Stimulated activated CD8-positive, alpha-beta memory T cell treated with anti-CD3 and anti-CD28 coated beads, Interleukin-15, amount 100 ng/mL, for 48 hours (primary cell): ENCODE results near the gene NF2.
"Not testable (repeated sequence)": the region's sequence is repeated elsewhere in the genome, so short reads cannot be mapped to it uniquely, and the experiment has no call there.

Experiments used
- DNase-seq, 2 donors: peaks; one replicate each; pipeline ENCODE4 v3.0.0-alpha.2; 2020; ENCODE audit warnings: low read depth in 2 of 2

The NF2 gene

DNA sequence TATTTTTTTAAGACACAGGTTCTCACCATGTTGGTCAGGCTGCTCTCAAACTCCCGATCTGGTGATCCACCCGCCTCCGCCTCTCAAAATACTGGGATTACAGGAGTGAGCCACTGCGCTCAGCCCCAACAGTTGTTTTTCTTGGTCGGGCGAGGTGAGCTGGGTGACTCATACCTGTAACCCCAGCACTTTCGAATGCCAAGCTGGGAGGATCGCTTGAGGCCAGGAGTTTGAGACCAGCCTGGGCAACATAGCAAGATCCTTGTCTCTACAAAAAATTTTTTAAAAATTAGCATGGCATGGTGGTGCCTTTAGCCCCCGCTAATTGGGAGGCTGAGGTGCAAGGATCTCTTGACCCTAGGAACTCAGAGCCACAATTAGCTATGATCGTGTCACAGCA, 7.0 kb upstream of the NF2 start:
- DNase-seq = no peak

DNA sequence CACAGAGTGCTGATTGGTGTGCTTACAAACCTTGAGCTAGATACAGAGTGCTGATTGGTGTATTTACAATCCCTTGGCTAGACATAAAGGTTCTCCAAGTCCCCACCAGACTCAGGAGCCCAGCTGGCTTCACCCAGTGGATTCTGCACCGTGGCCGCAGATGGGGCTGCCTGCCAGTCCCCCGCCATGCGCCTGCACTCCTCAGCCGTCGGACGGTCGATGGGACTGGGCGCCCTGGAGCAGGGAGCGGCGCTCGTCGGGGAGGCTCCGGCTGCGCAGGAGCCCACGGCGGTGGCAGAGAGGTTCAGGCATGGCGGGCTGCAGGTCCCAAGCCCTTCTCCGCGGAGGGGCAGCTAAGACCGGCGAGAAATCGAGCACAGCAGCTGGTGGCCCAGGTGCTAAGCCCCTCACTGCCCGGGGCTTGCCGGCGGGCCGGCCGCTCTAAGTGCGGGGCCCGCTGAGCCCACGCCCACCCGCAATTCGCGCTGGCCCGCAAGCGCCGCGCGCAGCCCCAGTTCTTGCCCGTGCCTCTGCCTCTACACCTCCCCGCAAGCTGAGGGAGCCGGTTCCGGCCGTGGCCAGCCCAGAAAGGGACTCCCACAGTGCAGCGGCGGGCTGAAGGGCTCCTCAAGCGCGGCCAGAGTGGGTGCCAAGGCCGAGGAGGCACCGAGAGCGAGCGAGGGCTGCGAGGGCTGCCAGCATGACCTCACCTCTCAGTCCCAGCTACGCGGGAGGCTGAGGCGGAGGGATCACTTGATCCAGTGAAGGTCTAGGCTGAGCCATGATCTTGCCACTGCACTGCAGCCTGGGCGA, 5.4 kb upstream of the NF2 start:
- not testable (repeated sequence) for DNase-seq

DNA sequence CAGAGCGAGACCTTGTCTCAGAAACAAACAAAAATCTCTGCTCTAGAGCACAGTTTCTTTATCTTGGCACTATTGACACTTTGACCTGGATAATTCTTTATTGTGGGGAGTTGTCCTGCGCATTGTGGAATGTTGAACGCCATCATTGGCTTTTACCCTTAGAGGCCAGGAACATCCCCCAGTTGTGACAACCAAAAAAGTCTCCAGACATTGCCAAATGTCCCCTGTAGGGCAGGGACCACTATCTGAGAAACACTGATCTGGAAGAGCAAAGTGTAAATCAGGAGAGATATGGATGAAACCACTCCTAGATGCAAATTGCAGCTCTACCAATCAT, 4.8 kb upstream of the NF2 start:
- no peak for DNase-seq

DNA sequence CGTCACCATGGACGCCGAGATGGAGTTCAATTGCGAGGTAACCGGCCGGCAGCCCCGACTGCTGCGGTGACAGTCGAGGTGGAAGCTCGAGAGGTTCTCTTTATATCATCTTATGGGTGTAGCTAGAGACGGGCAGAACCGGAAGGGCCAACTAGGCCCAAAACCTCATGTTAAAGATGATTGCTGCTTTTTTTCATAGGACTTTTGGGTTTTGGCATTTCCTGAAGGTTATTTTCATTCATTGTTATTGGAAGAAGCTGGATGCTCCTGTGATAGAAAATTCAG, 585 bp downstream of the NF2 start:
- DNase-seq = peak in 1 of 2 donors; percentile 7

DNA sequence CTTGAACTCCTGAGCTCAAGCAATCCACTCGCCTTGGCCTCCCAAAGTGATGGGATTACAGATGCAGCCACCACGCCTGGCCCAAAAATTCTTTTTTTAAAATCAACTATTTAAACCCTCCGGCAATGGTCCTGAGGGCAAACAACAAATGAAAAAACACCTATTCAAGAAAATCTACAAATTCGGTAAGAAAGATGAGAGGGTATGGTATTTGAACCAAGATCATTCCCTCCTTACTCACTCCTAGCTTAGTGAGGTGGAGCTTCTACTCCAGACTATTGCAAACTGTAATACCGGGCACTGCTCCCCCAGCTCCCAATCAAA, 2.1 kb downstream of the NF2 start:
- no peak for DNase-seq

DNA sequence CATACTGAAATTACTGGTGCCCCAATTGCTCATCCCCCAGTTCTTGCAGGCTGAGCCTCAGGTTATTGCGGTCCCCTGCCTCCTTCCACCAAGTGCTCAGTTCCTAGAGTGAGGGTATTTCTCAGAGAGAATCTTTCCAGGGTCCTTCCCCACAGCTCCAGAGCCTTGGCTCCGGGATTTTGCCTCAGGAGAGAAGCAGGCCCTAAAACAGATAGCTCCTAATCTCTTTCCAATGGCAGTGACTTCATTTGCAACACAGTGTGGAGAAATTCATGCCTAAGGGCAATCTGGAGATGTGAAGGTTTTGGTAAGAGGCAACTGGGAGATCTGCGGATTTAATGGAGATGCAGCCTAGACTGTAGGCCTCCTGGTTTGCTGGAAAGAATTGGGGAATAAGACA, 2.9 kb downstream of the NF2 start:
- DNase-seq = no peak

DNA sequence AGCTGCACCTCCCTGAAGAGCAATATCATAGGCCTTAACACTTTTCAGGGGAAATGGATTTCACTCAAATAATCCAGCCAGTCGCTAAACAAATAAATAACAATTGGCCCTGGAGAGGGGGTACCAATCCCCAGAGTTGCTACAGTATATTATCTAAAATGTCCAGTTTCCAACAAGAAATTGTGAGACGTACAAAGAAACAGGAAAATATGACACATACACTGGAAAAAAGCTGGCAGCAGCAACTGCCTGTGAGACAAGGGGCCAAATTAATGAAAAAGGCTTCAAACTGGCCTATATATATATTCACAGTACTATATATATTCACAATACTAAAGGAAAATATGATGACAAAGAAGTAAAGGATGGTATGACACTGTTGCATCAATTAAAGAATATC, 4.0 kb downstream of the NF2 start:
- no peak for DNase-seq

DNA sequence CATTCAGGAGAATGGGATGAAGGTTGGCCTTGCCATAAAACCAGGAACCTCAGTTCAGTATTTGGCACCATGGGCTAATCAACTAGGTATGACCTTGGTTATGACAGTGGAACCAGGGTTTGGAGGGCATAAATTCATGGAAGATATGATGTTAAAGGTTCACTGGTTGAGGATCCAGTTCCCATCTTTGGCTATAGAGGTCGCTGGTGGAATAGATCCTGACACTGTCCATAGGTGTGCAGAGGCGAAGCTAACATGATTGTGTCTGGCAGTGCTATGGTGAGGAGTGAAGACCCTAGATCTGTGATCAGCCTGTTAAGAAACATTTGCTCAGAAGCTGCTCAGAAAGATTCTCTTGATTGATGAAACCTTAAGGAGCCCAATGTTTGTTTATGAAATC, 5.7 kb downstream of the NF2 start:
- no peak for DNase-seq

DNA sequence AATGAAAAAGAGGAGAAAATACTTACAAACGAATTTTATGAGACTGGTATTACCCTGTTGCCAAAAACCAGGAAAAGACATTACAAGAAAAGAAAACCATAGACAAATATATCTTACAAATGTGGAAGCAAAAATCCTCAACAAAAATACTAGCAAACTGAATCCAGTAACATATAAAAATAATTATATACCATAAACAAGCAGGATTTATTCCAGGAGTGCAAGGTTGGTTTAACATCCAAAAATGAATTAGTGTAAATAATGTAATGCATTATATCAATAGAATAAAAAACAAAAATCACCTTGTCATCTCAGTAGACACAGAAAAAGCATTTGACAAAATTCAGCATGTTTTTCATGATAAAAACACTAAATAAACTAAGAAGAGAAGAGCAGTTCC, 7.3 kb downstream of the NF2 start:
- DNase-seq = no peak

DNA sequence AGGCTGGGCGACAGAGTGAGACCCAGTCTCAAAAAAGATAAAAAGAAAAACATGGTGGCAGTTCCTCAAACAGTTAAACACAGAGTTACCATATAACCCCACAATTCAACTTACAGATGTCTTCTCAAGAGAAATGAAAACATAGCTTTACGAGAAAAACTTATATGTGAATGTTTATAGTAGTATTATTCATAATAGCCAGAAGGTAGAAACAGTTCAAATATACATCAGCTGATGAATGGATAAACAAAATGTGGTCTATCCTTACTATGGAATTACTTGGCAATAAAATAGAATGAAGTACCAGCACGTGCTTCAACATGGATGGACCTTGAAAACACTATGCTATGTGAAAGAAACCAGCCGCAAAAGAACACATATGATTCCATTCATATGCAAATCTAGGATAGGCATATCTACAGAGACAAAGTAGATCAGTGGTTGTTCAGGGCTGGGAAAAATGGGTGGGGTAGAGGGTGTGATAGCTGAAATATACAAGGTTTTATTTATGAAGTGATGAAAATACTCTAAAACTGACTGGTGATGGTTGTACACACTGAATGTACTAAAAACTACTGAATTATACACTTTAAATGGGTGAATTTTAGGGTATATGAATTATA, 12.4 kb downstream of the NF2 start:
- DNase-seq = no peak

DNA sequence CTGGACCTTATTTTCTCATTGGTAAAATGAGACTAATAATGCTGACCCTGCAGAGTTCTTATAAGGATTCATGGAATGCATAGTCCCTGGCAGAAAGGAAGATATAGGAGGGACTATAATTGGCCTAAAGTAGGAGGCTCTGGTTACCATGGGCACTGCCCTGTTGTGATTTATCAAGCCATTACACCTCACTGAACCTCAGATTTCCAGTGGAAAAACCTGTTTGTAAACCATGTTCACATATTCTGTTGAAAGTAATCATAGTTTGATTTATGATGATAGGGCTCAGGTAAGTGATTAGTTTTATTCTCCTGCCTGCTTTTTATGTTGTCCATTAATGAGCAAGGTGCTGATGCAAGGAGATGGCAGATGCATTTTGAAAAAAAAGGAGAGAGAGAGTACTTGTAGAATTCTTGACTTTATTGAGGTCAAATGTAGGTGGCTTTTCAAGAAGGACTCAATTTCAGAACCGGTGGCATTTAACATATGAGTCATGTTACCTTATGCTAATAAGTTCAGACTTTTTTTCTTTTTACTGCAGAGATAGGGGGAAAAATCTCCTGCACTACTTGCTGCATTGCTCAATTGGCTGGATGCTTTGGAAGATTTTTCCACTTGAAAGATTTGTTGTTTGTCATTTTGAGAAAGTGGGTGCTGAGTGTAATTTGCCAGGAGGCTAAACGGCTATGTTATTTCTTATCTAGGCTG, 14.6 kb downstream of the NF2 start:
- no peak for DNase-seq

DNA sequence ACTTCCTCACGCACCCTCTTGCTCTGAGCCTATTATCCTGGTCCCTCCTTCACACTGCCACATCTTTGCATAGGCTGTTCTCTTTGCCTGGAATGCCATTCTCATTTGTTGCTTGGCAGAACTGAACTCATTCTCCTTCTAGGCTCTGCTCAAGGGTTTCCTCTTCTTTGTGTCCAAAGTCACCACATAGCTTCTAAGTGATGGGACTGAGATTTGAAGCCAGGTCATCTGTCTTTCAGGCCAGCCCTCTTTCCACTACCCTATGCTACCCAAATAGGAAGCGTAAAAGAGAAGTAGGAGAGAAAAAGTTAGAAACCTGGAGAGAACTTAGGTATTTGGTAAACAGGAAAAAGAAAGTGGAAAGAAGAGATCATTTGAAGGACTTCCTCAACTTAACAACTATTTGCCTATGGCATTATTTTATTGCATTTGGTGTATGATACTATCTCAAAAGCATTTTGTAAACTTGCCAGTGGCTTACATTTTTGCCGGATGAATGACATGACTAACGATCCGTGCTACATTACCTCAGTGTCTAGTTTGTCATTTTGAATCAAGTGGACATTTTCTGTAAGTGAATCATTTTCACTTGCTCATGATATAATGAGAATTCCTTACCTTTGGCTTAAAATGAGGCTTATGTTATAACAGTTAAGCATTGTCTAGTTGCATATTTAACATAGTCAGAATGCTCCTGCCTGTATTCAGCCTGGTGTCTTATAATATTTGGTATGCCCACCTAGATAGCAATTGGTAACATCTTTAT, 18.5 kb downstream of the NF2 start:
- DNase-seq = no peak

DNA sequence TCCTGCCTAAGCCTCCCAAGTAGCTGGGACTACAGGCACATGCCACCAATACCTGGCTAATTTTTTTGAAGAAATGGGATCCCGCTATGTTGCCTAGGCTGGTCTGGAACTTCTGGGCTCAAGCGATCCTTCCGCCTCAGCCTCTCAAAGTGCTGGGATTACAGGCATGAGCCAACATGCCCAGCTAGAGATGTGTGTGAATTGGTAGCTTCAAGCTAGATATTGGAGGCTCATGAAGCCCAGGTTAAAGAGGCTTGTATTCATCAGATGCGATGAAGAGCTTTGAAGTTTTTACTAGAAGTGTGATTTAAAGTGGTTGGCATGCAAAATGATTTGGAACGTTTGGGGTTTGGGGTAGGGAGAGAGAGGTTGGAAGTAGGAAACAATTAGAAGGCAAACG, 19.6 kb downstream of the NF2 start:
- no peak for DNase-seq

DNA sequence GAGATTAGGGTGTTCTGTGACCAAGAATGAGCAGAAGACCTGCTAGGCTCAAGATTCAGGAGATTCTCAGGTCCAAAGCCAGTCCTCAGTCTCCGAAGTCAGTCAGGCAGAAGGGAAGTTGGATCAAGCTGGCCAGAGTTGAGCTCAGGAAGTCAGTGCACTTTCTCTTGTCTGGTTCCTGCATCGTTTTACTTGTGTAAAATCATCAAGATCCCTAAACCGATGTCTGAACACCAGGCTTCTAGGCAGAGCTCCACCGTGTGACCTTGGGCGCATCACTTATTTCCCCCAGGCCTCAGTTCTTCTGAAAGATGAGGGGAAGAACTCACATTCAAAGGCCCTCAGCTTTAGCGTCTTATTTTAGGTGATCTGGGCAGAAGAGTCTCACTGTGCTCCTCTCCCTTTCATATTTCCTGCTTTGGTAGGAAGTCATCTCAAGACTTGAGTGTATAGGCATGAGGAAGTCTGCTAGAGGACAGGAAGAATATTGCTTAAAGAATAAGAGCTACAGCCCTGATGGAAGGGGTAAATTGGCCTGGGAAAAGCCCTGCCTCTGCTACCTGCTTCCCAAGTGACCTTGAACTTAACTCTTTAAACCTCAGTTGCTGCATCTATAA, 20.2 kb downstream of the NF2 start:
- DNase-seq = no peak

DNA sequence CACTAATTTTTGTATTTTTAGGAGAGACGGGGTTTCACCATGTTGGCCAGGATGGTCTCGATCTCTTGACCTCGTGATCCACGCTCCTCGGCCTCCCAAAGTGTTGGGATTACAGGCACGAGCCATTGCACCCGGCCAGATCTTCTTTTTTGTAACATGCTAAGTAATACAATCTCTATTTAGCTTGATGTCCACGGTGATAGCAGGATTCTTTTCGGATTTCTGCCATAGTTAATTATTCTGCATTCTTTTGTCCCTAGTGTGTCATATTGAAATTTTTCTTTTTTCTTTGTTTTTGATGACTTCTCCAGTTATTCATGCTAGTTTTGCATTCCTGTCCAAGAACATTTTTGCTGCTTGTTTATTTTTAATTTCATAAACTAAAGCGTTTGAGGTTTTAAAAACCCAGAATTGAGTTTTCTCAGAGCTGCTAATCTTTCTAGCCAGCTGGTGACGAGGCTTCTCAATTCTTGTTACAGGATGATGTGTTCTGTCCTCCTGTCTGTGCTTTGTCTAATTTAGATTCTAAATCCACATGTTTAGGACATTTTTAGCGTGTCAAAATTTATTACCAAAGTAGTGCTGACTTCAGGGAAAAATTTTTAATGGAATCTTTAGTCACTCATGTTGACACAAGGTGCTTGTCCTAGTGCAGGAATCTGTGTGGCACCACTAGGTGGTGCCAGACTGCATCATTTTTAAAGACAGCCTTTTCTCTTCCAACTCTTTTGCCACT, 21.8 kb downstream of the NF2 start:
- peak in 1 of 2 donors; percentile 11 for DNase-seq

DNA sequence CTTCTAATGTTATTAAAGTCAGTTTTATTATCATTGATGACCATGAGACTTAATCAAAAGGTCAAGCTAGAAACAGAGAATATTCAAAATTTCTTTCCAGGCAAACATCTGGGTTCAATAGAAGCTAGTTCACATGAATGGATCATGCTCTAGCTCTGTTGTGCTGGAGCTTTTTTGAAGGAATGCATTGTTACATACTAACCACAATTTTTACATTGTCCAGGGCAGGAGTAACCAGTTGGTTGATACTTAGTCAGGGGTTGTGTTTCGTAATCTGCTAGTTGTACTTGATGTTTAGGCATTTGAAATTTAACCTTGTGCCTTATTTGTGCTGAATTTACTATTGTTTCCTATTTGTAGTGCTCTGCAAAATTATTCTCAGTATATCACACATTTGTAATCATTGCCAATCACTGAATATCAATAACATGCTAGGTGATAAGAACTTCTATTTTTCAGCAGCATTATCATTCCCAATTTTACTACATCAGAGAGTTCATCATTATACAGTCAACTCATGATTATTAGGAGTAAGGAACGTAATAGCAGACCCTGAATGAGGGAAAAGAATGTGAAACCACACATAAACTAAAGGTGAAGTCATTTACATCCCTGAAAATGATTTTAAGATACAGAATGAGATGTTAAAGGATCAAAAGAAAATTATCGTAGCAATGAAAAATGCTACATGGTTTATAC, 23.2 kb downstream of the NF2 start:
- no peak for DNase-seq

DNA sequence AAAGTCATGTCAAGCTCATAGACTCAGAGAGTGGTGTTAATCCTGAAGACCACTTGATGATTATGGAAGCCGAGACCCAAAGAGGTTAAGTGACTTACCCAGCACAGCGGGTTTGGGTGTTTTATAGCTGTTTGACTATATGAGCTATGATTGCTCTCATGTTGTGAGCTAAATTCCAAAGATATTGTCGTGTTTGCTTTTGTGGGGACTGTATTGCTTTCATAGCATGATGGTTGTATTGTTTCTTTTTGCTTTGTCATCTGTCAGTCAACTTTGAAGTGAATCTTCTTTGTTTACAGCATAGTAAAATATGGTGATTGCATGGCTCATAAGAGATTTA, 23.7 kb downstream of the NF2 start:
- no peak for DNase-seq

DNA sequence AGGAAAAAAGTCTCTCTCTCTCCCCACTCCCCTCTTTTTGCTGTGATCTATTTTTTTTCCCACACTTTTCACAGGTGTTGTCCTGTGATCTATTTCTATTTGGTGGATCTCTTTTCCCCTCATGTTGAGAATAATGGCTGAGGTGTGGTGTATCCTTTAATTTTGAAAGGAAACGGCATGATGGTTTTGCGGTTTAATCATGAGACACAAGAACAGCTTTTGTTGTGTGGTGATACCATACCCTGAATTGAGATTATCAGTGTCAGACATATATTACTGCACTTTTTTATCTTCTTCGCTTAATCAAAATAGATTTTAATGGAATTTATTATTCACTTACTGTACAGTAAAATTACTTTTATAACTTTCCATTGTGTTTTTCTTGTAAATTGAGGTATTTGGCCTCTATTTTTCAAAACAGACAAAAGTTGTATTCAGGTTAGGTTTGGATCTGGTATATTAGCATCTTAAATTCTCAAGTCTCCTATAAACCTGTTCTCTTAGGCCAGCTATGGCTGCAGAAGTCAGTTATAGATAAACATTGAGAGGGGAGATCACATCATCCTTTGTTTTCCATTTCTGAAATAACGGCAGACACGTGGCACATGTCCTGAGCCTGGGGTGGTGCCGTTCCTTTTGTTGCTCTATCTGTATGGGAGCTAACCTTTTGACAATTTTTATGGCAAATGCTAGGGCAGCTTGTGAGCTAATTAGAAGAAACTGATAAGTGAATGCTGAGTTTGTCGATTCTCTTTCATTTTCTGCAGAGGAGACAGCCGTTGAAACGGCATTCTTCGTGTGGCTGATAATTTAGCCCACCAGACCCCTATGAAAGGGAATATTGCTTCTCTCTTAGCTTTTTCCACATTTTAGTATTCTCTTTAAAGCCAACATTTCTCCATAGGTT, 25.8 kb downstream of the NF2 start:
- DNase-seq = no peak

DNA sequence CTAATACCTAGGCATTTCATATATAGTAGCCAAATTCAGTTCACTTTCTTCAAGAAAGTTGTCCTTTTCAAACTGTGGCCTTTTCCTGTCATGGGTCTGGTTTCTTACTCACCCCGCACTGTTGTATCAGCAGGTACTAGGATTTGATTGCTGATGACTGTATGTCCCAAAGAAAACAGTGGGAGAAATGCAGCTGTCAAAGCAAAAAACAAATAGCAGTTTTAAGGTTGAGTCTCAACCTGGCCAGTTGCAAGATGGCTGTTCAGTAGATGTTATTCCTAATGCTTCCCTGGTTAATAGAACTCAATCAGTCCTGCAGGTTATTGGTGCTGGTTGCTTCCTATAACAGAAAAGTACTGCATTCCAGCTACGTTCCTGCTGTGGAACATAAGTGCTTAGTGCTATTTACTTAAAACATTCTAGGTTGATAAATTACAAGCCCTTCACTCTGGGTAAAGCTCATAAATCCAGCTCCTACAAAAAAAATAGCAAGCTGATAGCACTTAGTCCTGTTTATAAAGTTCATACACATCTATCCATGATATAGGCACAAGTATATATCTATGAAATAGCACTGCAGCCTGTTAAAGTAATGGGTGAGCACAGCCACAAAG, 26.6 kb downstream of the NF2 start:
- no peak for DNase-seq

DNA sequence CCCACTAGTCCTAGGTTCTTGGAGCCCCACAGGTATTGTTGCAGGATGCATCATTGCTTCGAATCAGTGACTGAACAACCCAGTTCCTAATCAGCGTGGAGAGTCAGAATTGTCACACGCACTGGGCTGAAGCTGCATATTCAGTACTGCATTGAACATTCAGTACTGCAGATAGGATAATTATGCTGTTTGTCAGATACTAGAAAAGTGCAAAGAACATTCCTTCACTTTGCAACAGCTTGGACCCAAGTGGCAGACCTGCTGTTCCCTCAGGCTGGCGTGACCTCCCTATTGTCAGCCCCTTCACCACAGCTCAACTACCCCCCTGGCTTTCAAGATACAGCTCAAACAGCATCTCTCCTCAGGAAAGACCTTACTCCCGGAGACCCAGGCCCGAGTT, 27.6 kb downstream of the NF2 start:
- no peak for DNase-seq
